Islet of Langerhans (tissue), 1 donor: ENCODE results near the gene ABAT.
A peak's percentile ranks its signal among the peaks of the same experiment; 100 is the strongest.
"Not testable (repeated sequence)": the region's sequence is repeated elsewhere in the genome, so short reads cannot be mapped to it uniquely, and the experiment has no call there.

Source experiments
- FAIRE-seq: peaks from one replicate; lab custom pipeline; 2011; peaks lifted over from hg19 to GRCh38; lab: Jason Lieb, UNC

Gene ABAT

GRCh38 chr16:8649829-8650554 lies 24.4 kb upstream of the ABAT start:
- no peak for FAIRE-seq

- FAIRE-seq, result not testable (repeated sequence)
Observed at GRCh38 chr16:8651958-8652357, 22.5 kb upstream of the ABAT start.

GRCh38 chr16:8655184-8655717 lies 19.2 kb upstream of the ABAT start:
- FAIRE-seq, result no peak

- FAIRE-seq, result no peak
Observed at GRCh38 chr16:8656376-8656775, 18.0 kb upstream of the ABAT start.

GRCh38 chr16:8660841-8661301 lies 13.5 kb upstream of the ABAT start:
- FAIRE-seq, result peak; percentile 43

- no peak for FAIRE-seq
Observed at GRCh38 chr16:8661703-8662102, 12.7 kb upstream of the ABAT start.

GRCh38 chr16:8663192-8664089 lies 11.0 kb upstream of the ABAT start:
- no peak for FAIRE-seq

GRCh38 chr16:8665529-8665928 lies 8.9 kb upstream of the ABAT start:
- no peak for FAIRE-seq

GRCh38 chr16:8667492-8667891 lies 6.9 kb upstream of the ABAT start:
- FAIRE-seq, result no peak

GRCh38 chr16:8668113-8668512 lies 6.3 kb upstream of the ABAT start:
- FAIRE-seq, result no peak

GRCh38 chr16:8669481-8669880 lies 4.9 kb upstream of the ABAT start:
- no peak for FAIRE-seq

GRCh38 chr16:8670014-8670560 lies 4.3 kb upstream of the ABAT start:
- no peak for FAIRE-seq

- FAIRE-seq, result no peak
Observed at GRCh38 chr16:8673611-8674412, 605 bp upstream of the ABAT start.

- FAIRE-seq, result no peak
Observed at GRCh38 chr16:8675183-8676159, 1.1 kb downstream of the ABAT start.

- no peak for FAIRE-seq
Observed at GRCh38 chr16:8676160-8676547, 1.7 kb downstream of the ABAT start.

GRCh38 chr16:8676737-8677375 lies 2.4 kb downstream of the ABAT start:
- FAIRE-seq, result no peak

- FAIRE-seq, result no peak
Observed at GRCh38 chr16:8677481-8677880, 3.1 kb downstream of the ABAT start.

- FAIRE-seq, result no peak
Observed at GRCh38 chr16:8678068-8678927, 3.9 kb downstream of the ABAT start.

- no peak for FAIRE-seq
Observed at GRCh38 chr16:8679151-8679550, 4.7 kb downstream of the ABAT start.
